Measurements from ENCODE around the gene ADCK1.
"Not testable (repeated sequence)": the region's sequence is repeated elsewhere in the genome, so short reads cannot be mapped to it uniquely, and the experiment has no call there.

Gene ADCK1

DNA sequence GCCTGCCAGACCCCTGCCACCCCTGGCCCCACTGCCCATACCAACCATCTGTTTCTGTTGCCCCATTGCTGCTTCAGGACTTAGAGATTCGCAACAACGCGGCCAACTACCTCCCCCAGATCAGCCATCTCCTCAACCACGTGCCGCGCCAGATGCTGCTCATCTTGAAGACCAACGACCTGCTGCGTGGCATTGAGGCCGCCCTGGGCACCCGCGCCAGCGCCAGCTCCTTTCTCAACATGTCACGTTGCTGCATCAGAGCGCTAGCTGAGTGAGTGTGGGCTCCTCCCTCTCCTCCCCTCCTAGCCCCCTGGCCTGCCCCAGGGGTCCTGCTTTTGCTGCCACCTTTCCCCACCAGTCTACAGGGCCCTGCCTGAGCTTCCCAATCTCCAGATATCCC lies 131.5 kb downstream of the ADCK1 start:
- no peak overlapping the region for H3K4me3 ChIP-seq (replicated peaks; ENCODE audit: low read depth, low read length)
- no peak for TF ChIP-seq CTCF (IDR thresholded peaks at IDR 0.05; ENCODE audit: low read length, missing control alignments)
- no peak for DNase-seq (ENCODE audit: low read depth)

GRCh38 chr14:77936138-77936639 lies 136.3 kb downstream of the ADCK1 start:
- no peak for DNase-seq (ENCODE audit: low read depth)
- no peak for TF ChIP-seq CTCF (IDR thresholded peaks at IDR 0.05; ENCODE audit: low read length, missing control alignments)
- H3K4me3 ChIP-seq (replicated peaks; ENCODE audit: low read depth, low read length): no peak overlapping the region

- TF ChIP-seq CTCF (IDR thresholded peaks at IDR 0.05; ENCODE audit: low read length, missing control alignments): no peak
- no peak for DNase-seq (ENCODE audit: low read depth)
- no peak overlapping the region for H3K4me3 ChIP-seq (replicated peaks; ENCODE audit: low read depth, low read length)
Measured at GRCh38 chr14:77947372-77947771, 147.5 kb downstream of the ADCK1 start.

GRCh38 chr14:77950371-77951063 lies 150.6 kb downstream of the ADCK1 start:
- no peak overlapping the region for H3K4me3 ChIP-seq (replicated peaks; ENCODE audit: low read depth, low read length)
- TF ChIP-seq CTCF (IDR thresholded peaks at IDR 0.05; ENCODE audit: low read length, missing control alignments): no peak
- no peak for DNase-seq (ENCODE audit: low read depth)

GRCh38 chr14:77955816-77956484 lies 156.0 kb downstream of the ADCK1 start:
- DNase-seq (ENCODE audit: low read depth): no peak
- TF ChIP-seq CTCF (IDR thresholded peaks at IDR 0.05; ENCODE audit: low read length, missing control alignments): no peak
- H3K4me3 ChIP-seq (replicated peaks; ENCODE audit: low read depth, low read length): no peak overlapping the region

DNA sequence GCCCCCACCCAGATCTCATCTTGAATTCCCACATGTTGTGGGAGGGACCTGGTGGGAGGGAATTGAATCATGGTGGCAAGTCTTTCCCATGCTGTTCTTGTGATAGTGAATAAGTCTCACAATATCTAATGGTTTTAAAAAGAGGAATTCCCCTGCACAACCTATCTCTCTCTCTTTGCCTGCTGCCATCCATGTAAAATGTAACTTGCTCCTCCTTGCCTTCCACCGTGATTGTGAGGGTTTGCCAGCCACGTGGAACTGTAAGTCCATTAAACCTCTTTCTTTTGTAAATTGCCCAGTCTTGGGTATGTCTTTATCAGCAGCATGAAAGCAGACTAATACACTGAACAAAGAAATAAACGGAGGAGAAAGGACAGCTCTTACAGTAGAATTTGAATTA lies 159.8 kb downstream of the ADCK1 start:
- not testable (repeated sequence) for DNase-seq (ENCODE audit: low read depth); H3K4me3 ChIP-seq (replicated peaks; ENCODE audit: low read depth, low read length)

- no peak for TF ChIP-seq CTCF (IDR thresholded peaks at IDR 0.05; ENCODE audit: low read length, missing control alignments)
- DNase-seq (ENCODE audit: low read depth): no peak
- H3K4me3 ChIP-seq (replicated peaks; ENCODE audit: low read depth, low read length): no peak overlapping the region
Measured at GRCh38 chr14:77961847-77962580, 162.1 kb downstream of the ADCK1 start.

All from fibroblast of pulmonary artery (primary cell).